ENCODE results near the gene DTX2.
"Not testable (repeated sequence)": the region's sequence is repeated elsewhere in the genome, so short reads cannot be mapped to it uniquely, and the experiment has no call there.

The DTX2 gene

GRCh38 chr7:76511200-76511910 lies 49.8 kb downstream of the DTX2 start:
- DNase-seq (ENCODE audit: low read depth in 1 of 2, low spot score in 1 of 2): not testable (repeated sequence)

DNA sequence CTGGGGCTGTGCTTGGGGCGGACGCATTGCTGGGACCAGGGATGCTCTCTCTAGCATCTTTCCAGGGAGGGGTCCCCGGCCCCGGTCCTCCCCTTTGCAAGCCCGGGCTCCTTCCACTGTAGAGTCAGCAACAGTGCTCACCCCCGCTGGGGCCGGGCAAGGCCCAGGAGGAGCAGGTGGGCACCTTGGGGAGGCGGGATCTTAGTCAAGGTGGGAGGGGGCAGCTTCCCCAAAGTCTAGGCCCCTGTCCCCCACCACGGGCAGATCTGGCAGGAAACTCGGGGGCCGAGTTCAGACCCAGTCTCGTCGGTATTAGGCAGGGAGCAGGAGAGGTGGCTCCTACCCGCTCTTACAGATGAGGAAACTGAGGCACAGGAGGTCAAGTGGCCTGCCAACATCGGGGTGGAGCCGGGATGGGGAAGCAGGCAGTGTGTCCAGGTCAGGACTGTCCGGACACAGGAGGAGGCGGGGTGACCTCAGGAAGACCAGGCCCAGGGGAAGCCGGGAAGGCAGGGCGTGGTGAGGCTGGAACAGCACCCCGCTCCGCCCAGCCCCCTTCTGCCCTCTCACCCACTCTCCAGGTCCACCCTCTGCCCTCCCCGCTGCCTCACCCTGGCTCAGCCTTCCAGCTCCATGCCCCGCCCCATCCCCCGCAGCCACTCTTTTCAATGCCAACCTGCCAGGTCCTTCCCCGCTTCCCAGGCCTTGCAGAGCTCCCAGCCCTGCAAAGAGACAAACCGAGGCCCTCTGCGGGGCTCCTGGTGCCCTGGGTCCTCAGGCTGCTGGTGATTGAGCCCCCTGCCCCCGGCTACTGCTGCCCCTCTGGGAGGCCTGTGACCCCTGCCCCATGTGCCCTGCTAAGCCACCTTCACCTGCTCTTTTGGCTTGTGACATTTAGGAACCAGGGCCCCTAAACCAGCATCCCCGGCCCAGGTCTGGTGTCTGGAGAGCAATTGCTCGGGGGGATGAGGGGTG lies 50.7 kb downstream of the DTX2 start:
- DNase-seq (ENCODE audit: low read depth in 1 of 2, low spot score in 1 of 2): not testable (repeated sequence)

GRCh38 chr7:76512941-76513816 lies 51.7 kb downstream of the DTX2 start:
- DNase-seq (ENCODE audit: low read depth in 1 of 2, low spot score in 1 of 2): no peak

DNA sequence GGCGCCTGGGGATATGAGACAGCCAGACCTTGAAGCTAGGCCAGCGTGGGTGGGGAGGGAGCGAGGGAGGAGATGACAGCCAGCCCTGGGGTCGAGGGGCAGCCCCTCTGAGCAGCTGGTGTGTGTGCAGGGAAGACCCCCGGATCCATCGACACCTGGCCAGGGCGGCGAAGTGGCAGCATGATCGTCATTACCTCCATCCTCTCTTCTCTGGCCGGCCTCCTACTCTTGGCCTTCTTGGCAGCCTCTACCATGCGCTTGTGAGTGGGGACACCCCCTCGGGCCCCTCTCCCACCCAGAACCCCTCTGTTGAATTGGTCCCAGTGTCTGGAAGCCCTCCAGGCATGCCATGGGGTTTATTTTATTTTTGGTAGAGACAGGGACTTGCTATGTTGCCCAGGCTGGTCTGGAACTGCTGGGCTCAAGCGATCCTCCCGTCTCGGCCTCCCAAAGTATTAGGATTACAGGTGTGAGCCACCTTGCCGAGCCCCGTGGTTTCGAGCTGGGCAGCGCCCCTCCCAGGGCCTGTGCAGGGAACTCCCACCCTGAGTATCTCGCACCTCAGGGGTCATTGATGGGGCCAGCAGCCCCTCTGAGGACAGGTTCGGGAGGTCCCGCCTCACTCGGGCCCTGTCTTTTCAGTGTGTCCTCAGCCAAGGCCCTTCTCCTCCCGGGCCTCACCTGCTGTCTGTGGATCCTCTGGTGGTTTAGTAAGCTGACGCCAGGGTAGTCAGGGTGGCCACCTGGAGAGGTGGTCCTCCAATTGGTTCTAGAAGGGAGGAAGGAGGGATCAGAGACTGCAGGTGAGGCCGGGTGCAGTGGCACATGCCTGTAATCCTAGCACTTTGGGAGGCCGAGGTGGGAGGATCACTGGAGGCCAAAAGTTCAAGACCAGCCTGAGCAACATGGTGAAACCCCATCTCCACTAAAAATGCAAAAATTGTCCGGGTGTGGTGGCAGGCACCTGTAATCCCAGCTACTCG lies 52.6 kb downstream of the DTX2 start:
- no peak for DNase-seq (ENCODE audit: low read depth in 1 of 2, low spot score in 1 of 2)

- no peak for DNase-seq (ENCODE audit: low read depth in 1 of 2, low spot score in 1 of 2)
Measured at GRCh38 chr7:76514926-76515771, 53.6 kb downstream of the DTX2 start.

DNA sequence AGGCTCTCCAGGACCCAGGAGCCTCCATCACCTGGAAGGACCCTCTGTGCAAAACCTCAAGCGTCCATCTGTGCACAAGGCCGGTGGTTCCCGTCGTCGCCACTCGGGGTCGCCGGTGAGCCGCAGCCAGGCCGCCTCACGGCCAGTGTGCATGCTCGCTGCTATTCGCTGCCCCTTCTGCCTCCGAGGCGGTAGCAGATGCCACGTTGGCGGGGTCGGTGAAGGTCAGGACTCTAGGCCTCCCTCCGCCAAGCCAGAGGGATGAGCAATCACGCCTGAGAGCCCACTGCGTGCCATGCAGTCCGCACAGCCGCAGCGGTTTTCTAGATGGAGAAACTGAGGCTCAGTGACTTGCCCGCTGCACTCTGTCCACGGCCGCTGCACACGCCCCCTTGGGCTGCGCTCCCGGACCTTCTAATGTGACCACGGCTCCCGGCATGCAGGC lies 54.5 kb downstream of the DTX2 start:
- no peak for DNase-seq (ENCODE audit: low read depth in 1 of 2, low spot score in 1 of 2)

- not testable (repeated sequence) for DNase-seq (ENCODE audit: low read depth in 1 of 2, low spot score in 1 of 2)
Measured at GRCh38 chr7:76516932-76517331, 55.4 kb downstream of the DTX2 start.

DNA sequence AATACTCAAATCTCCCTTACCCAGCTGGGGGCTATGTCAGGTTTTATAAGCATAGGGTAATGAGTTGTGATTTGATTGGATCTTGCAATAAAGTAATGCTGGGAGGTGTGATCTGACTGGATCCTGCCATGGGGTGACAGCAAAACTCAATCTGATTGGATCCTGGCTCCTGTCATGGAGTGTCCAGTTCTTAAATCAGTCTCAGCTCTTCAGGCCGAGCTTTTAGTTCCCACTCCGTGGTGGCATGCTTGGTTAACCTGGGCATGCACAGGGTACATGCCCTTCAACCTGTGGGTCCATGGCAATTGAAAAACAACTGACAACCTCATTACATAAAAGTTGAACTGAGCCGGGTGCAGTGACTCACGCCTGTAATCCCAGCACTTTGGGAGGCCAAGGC lies 64.7 kb downstream of the DTX2 start:
- not testable (repeated sequence) for DNase-seq (ENCODE audit: low read depth in 1 of 2, low spot score in 1 of 2)

DNA sequence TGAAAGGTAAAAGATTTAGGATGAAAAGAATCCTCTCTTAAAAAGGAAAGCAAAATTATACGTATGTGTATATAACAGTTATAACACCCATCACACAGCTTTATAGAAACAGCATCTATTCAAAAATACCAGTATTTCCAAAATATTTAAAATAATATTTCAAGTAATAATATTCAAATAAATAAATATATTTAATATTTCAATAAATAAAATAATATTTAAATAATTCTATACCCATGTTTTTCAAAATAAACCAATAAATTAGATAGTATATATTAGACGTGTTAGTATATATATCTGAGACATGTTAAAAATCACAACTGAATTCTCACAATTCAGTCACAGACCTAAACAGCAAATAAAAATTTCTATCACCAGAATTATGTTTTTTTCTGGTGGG lies 70.1 kb downstream of the DTX2 start:
- not testable (repeated sequence) for DNase-seq (ENCODE audit: low read depth in 1 of 2, low spot score in 1 of 2)

- DNase-seq (ENCODE audit: low read depth in 1 of 2, low spot score in 1 of 2): not testable (repeated sequence)
Measured at GRCh38 chr7:76543197-76543596, 81.7 kb downstream of the DTX2 start, which contains the start of gene SPDYE16. SPDYE16 (minus strand) TSS chr7:76543297; CDS start chr7:76541459, 1,838 bp downstream.

- peak; percentile 78 to 82 for DNase-seq (ENCODE audit: low read depth in 1 of 2, low spot score in 1 of 2)
Measured at GRCh38 chr7:76549025-76549854, 87.7 kb downstream of the DTX2 start.

- DNase-seq (ENCODE audit: low read depth in 1 of 2, low spot score in 1 of 2): not testable (repeated sequence)
Measured at GRCh38 chr7:76549855-76550248, 88.3 kb downstream of the DTX2 start.

DNA sequence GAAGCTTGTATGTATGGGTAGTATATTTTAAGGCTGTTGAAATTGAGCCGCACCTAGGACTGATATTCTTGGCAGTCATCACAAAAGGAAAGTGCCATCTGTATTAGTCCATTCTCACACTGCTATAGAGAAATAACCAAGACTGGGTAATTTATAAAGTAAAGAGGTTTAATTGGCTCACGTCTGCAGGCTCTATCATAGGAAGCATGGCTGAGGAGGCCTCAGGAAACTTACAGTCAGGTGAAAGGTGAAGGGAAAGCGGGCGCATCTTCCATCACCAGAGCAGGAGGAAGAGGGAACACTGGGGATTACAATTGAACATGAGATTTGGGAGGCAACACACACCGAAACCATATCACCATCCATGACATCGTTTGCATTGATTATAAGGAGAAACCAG lies 90.5 kb downstream of the DTX2 start:
- DNase-seq (ENCODE audit: low read depth in 1 of 2, low spot score in 1 of 2): not testable (repeated sequence)

Measured in activated CD4-positive, alpha-beta T cell treated with anti-CD3 and anti-CD28 coated beads, Interleukin-2, amount 50 U/mL, for 24 hours (primary cell).